IgD-negative memory B cell (primary cell): ENCODE results near the gene PPP6C. TPM values are rescaled to one million over a fixed set of nuclear protein-coding genes. Genes with fewer than 3 reads are reported as not detected.
"Not testable (repeated sequence)": the region's sequence is repeated elsewhere in the genome, so short reads cannot be mapped to it uniquely, and the experiment has no call there.

Experiments
- H3K27ac Mint-ChIP-seq, 3 donors: one replicate each; pipeline ENCODE4 v1.8.0; 2020 to 2022; ENCODE audit warnings: mild to moderate bottlenecking in 3 of 3, mixed read lengths in 3 of 3, moderate library complexity in 1 of 3
- H3K27me3 Mint-ChIP-seq: one replicate; pipeline ENCODE4 v1.8.0; 2021; ENCODE audit warnings: mixed read lengths
- H3K36me3 Mint-ChIP-seq: one replicate; pipeline ENCODE4 v1.8.0; 2020; ENCODE audit warnings: mild to moderate bottlenecking, mixed read lengths
- H3K4me1 Mint-ChIP-seq, 3 donors: one replicate each; pipeline ENCODE4 v1.8.0; 2020 to 2022; ENCODE audit warnings: mixed read lengths in 3 of 3, mild to moderate bottlenecking in 1 of 3
- H3K4me3 Mint-ChIP-seq, 4 donors: one replicate each; pipeline ENCODE4 v1.8.0; 2020 to 2022; ENCODE audit warnings: mild to moderate bottlenecking in 4 of 4, mixed read lengths in 4 of 4, moderate library complexity in 3 of 4
- H3K9me3 Mint-ChIP-seq, 3 donors: one replicate each; pipeline ENCODE4 v1.8.0; 2020 to 2021; ENCODE audit warnings: mixed read lengths in 3 of 3, mild to moderate bottlenecking in 1 of 3
- polyA plus RNA-seq: library from polyadenylated mRNA; unstranded; fragments of 300-500 nt; fragmentation: Illumina TruSeq; gene quantifications from one replicate; pipeline ENCODE4 v1.2.3, GENCODE V29; 2021

Gene PPP6C
- polyA plus RNA-seq, 1 donor from 2014 or later, result 45.6 TPM

DNA sequence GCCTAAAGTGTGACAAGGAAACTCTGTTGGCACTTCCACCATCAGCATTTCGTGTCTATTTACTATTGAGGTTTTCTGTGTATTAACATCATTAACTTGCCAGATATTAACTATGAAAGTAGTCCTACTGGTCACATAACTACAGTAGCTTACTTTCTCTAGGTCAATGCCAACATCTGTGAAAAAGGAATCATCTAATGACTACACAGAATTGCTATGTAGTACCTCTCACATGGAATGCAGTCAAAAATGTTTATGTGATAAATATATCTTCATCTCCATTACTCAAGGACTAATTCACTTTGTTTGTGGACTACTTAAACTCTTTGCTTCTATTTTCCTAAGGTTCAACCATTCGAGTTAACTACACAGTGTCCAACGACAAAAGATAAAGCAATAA is 48.4 kb downstream of the PPP6C start:
- Mint-ChIP-seq H3K4me3 (peak overlapping the region in 1 of 4 donors; percentile 91), H3K4me1 (peaks cover 11 to 22% (median 18%) of the 10 kb centered on the region in 3 donors), H3K27me3 (no peaks in the 10 kb centered on the region), H3K9me3 (no peaks in the 10 kb centered on the region), H3K27ac (no peak overlapping the region), H3K36me3 (no peaks in the 10 kb centered on the region)

DNA sequence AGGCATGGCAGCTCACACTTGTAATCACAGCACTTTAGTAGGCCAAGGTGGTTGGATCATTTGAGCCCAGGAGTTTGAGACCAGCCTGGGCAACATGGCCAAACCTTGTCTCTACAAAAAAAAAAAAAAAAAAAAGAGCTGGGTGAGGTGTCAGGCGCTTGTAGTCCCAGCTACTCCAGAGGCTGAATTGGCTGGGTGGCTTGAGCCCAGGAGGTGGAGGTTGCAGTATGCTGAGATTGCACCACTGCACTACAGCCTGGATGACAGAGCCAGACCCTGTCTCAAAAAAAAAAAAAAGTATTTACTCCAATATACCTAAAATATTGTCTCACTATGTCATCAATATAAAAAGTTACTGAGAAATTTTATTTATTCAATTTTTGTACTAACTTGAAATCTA is 49.0 kb downstream of the PPP6C start:
- H3K4me3 Mint-ChIP-seq, result no peak overlapping the region
- no peak overlapping the region for H3K27ac Mint-ChIP-seq
- H3K9me3 Mint-ChIP-seq, result no peaks in the 10 kb centered on the region
- peaks cover 11 to 18% (median 15%) of the 10 kb centered on the region in 3 donors for H3K4me1 Mint-ChIP-seq
- H3K36me3 Mint-ChIP-seq, result no peaks in the 10 kb centered on the region
- H3K27me3 Mint-ChIP-seq, result no peaks in the 10 kb centered on the region

DNA sequence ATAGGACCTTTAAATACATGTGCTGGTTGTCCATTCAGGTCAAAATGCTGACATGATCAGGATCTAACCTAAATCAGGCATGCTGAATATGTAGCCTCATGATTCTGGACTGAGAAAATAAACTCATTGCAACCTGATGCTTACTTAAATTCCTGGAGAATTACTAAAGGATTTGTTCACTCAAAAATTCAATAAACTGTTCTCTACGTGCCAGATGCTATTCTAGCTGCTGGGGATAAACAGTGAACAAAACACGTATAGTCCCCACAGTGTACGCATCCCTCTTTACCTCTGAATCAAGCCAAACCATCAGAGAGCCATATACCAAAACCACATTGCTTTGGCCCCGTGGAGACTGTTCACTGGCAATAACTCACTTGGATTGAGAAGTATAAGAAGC is 52.4 kb downstream of the PPP6C start:
- peaks cover 2% of the 10 kb centered on the region for H3K36me3 Mint-ChIP-seq
- no peak overlapping the region for H3K27ac Mint-ChIP-seq
- H3K4me1 Mint-ChIP-seq, result peaks cover 6 to 12% (median 7%) of the 10 kb centered on the region in 3 donors
- H3K4me3 Mint-ChIP-seq, result no peak overlapping the region
- H3K27me3 Mint-ChIP-seq, result no peaks in the 10 kb centered on the region
- no peaks in the 10 kb centered on the region for H3K9me3 Mint-ChIP-seq

DNA sequence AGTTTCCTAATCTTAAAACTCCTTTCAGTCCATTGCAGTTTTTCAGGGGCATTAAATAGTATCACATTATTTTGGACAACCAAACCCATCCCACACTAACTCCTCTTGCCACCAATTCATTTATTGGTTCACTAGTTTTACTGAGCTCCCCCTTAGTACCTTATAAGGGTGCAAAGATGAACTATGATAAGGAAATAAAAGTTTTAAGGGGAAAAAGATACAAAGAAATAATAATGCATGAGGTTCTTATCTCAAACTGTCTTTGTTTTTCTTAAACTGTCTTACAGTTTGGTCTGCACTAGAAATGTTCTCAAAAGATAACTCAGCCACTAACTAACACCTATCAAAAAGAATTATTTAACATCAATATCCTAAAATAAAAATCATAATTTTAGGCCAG is 54.6 kb downstream of the PPP6C start:
- H3K27ac Mint-ChIP-seq, result no peak overlapping the region
- no peak overlapping the region for H3K4me3 Mint-ChIP-seq
- no peaks in the 10 kb centered on the region for H3K9me3 Mint-ChIP-seq
- H3K27me3 Mint-ChIP-seq, result no peaks in the 10 kb centered on the region
- peaks cover 6 to 8% (median 7%) of the 10 kb centered on the region in 3 donors for H3K4me1 Mint-ChIP-seq
- peaks cover 2% of the 10 kb centered on the region for H3K36me3 Mint-ChIP-seq

DNA sequence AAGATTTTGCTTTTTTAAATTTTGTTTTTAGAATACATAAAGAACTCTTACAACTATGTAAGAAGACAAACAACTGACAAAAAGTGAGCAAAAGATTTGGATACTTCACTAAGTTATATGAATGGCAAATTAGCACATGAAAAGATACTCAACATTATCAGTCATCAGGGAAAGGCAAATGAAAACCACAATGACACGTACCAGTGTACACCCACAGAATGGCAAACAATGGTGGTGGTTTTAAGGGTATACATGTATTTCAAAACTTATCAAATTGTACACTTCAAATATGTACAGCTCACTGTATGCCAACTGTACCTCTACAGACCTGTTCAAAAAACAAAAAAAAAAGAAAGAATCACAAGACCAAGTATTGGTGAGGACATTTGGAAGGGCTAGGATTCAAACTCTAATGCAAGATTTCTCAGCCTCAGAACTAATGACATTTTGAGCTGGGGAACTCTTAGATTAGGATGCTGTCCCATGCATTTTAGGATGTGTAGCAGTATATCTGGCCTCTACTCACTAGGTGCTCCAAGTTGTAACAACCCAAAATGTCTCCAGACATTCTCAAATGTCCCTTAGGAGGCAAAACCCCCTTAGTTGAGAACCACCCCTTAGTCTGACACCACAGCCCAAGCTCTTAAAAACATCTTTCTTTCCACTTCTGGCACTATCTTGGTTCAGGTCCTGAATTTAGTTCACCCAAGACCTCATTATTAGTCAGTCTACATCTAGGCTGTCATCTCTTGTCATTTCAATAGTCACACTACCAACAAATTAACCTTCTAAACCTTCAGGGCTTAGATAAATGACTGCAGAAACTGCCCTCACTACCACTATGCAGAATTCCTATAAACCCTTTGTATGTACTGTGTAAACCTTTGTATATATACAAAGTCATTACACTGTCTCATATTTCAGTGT is 55.9 kb downstream of the PPP6C start:
- no peaks in the 10 kb centered on the region for H3K9me3 Mint-ChIP-seq
- no peak overlapping the region for H3K4me3 Mint-ChIP-seq
- H3K4me1 Mint-ChIP-seq, result peaks cover 0 to 7% (median 3%) of the 10 kb centered on the region in 3 donors

DNA sequence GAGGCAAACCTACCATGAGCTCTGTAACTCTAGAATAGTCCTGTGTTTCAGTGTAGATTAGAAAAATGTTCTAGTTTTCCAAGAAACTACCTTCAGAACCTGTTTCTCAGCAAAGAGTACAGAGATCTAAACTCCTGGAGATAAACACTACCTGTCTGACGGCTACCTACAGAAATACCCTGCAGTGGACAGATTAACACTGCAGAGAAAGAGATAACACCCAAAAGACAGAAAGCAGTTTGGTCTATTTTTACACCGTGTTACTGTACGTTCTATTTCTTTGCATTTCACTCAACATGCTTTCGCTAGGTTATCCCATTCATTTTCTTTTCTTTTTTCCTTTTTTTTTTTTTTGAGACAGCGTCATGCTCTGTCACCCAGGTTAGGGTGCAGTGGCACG is 57.8 kb downstream of the PPP6C start:
- peaks cover 2 to 10% (median 4%) of the 10 kb centered on the region in 3 donors for H3K4me1 Mint-ChIP-seq
- no peaks in the 10 kb centered on the region for H3K27me3 Mint-ChIP-seq
- no peaks in the 10 kb centered on the region for H3K9me3 Mint-ChIP-seq
- peaks cover 2% of the 10 kb centered on the region for H3K36me3 Mint-ChIP-seq
- no peak overlapping the region for H3K4me3 Mint-ChIP-seq
- H3K27ac Mint-ChIP-seq, result no peak overlapping the region

More for the DNA sequence above, 55.9 kb downstream of the PPP6C start:
- peaks cover 2% of the 10 kb centered on the region for H3K36me3 Mint-ChIP-seq
- no peaks in the 10 kb centered on the region for H3K27me3 Mint-ChIP-seq
- H3K27ac Mint-ChIP-seq, result no peak overlapping the region

DNA sequence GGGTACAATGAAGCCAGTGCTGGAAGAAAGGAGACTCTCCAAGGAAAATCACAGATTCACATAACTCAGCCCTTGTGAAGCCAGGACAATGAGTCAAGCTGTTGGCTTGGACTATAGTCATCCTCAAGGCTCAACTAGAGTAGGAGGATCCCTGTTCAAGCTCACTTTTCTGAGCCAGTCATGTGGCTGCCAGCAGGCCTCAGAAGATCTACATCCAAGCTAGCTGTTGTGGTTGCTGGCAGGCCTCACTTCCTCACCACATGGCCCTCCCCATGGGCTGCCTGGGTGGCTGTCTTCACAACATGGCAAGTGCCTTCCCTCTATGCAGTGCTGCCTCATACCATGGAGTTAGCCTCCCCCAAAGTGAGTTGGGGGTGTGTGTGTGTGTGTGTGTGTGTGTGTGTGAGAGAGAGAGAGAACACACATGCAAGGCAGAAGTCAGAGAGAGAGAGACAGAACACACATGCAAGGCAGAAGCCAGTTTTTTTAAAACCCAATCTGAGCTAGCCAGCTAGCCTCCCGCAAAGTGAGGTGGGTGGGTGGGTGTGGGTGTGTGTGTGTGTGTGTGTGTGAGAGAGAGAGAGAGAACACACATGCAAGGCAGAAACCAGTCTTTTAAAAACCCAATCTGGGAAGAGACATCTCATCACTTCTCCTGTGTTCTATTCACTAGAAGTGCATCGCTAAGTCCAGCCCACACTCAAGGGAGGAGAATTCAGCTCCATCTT is 63.4 kb downstream of the PPP6C start:
- H3K4me3 Mint-ChIP-seq, result peak overlapping the region in 1 of 4 donors; percentile 52
- H3K27ac Mint-ChIP-seq, result peak overlapping the region; percentile 8 to 90 (median 58)
- peaks cover 5% of the 10 kb centered on the region for H3K36me3 Mint-ChIP-seq
- H3K27me3 Mint-ChIP-seq, result no peaks in the 10 kb centered on the region
- H3K9me3 Mint-ChIP-seq, result no peaks in the 10 kb centered on the region
- H3K4me1 Mint-ChIP-seq, result peaks cover 12 to 18% (median 14%) of the 10 kb centered on the region in 3 donors

DNA sequence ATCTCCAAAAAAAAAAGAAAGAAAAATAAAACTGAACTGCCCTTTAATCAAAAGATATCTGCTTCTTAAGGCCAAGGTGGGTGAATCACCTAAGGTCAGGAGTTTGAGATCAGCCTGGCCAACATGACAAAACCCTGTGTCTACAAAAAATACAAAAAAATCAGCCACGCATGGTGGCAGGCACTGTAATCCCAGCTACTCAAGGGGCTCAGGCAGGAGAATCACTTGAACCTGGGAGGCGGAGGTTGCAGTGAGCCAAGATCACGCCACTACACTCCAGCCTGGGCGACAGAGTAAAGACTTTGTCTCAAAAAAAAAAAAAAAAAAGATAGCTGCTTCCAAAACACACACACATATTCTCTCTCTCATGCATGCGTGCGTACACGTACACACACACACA is 64.1 kb downstream of the PPP6C start:
- Mint-ChIP-seq H3K4me1 (peaks cover 15 to 18% (median 16%) of the 10 kb centered on the region in 3 donors), H3K27ac (peak overlapping the region; percentile 8 to 90 (median 58)), H3K9me3 (no peaks in the 10 kb centered on the region), H3K4me3 (no peak overlapping the region), H3K27me3 (no peaks in the 10 kb centered on the region), H3K36me3 (peaks cover 5% of the 10 kb centered on the region)

DNA sequence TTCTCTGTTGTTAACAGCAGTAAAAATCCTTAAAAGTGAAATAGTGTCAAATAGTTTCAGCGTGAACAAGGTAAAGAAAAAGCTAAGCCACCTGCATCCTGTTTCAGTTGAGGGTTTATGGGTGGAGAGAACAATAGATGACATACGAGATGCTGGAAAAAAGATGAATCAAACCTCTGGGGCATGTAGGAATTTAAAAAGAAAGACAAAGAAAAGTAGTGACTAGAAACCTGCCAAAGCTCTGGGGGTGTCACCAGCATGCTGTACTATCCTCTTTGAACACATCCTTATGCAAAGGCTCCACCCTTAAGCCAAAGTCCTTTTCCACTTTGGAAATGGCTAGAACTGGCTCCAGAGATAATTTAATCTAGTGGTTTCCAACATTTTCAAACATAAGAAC is 68.5 kb downstream of the PPP6C start:
- Mint-ChIP-seq H3K27ac (no peak overlapping the region), H3K9me3 (no peaks in the 10 kb centered on the region), H3K4me1 (peaks cover 10 to 12% (median 11%) of the 10 kb centered on the region in 3 donors), H3K36me3 (peaks cover 11% of the 10 kb centered on the region), H3K27me3 (no peaks in the 10 kb centered on the region), H3K4me3 (peak overlapping the region in 1 of 4 donors; percentile 9)

DNA sequence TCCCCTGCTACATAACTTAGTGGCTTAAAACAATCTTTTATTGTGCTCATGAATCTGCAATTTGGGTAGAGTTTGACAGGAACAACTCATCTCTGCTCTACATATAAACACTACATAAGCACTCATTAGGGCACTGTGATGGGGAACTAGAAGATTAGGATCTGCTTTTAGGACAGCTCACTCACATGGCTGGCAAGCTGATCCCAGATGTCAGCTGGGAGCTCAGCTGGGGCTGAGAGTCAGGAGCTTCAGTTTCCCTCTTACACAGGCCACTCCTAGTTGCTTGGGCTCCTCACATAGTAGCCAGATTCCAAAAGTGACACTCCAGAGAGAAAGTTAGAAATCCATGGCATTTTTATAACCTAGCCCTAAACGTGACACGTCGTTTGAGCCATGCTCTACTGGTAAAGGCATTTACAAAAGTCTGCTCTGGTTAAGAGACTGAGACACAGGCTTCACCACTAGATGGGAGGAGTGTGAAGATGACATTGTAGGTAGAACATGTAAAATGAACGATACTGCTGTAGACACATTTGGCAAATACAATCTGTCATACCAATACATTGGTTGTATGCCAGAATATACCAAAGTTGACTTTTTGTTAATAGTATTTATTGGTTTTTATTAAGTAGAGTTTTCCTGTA is 69.8 kb downstream of the PPP6C start:
- peaks cover 4 to 7% (median 7%) of the 10 kb centered on the region in 3 donors for H3K4me1 Mint-ChIP-seq
- no peaks in the 10 kb centered on the region for H3K9me3 Mint-ChIP-seq
- peaks cover 7% of the 10 kb centered on the region for H3K36me3 Mint-ChIP-seq
- H3K27ac Mint-ChIP-seq, result no peak overlapping the region
- no peak overlapping the region for H3K4me3 Mint-ChIP-seq
- H3K27me3 Mint-ChIP-seq, result no peaks in the 10 kb centered on the region

DNA sequence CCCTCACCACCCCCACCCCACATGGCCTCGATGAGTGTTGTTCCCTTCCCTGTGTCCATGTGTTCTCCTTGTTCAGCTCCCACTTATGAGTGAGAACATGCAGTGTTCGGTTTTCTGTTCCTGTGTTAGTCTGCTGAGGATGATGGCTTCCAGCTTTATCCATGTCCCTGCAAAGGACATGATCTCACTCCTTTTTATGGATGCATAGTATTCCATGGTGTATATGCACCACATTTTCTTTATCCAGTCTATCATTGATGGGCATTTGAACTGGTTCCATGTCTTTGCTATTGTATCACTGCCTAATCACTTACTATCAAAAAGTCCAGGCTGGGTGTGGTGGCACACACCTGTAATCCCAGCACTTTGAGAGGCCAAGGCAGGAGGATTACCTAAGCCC is 70.9 kb downstream of the PPP6C start:
- H3K27ac Mint-ChIP-seq, H3K9me3 Mint-ChIP-seq, H3K4me1 Mint-ChIP-seq, H3K36me3 Mint-ChIP-seq, H3K4me3 Mint-ChIP-seq, H3K27me3 Mint-ChIP-seq: not testable (repeated sequence)

DNA sequence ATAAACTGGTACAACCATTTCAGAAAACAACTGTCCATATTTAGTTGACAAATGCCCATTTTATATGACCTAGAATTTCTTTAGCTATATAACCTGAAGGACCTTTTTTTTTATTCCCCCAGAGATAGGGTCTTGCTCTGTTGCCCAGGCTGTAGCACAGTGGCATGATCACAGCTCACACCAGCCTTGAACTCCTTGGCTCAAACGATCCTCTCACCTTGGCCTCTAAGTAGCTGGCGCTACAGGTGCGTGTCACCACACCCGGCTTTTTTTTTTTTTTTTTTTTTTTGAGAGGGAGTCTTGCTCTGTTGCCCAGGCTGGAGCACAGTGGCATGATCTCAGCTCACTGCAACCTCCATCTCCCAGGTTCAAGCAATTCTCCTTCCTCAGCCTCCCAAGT is 75.1 kb downstream of the PPP6C start:
- not testable (repeated sequence) for H3K9me3 Mint-ChIP-seq, H3K27me3 Mint-ChIP-seq, H3K4me1 Mint-ChIP-seq, H3K4me3 Mint-ChIP-seq, H3K27ac Mint-ChIP-seq
- H3K36me3 Mint-ChIP-seq, result peaks cover 15% of the 10 kb centered on the region

DNA sequence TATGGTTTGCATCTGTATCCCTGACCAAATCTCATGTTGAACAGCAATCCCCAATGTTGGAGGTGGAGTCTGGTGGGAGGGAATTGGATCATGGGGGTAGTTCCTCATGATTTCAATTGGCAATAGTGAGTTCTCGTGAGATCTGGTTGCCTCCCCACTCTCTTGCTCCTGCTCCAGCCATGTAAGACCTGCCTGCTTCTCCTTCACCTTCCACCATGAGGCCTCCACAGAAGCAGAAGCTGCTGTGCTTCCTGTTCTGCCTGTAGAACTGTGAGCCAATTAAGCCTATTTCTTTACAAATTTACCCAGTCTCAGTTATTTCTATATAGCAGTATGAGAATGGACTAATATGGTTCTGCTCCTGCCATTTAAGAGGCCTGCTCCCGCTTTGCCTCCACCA is 79.1 kb downstream of the PPP6C start:
- H3K4me1 Mint-ChIP-seq, result peaks cover 0 to 4% (median under 1%) of the 10 kb centered on the region in 3 donors
- no peak overlapping the region for H3K27ac Mint-ChIP-seq
- no peaks in the 10 kb centered on the region for H3K27me3 Mint-ChIP-seq
- H3K36me3 Mint-ChIP-seq, result peaks cover 12% of the 10 kb centered on the region
- H3K9me3 Mint-ChIP-seq, result peaks cover 0 to 9% (median 0%) of the 10 kb centered on the region in 3 donors
- H3K4me3 Mint-ChIP-seq, result no peak overlapping the region

DNA sequence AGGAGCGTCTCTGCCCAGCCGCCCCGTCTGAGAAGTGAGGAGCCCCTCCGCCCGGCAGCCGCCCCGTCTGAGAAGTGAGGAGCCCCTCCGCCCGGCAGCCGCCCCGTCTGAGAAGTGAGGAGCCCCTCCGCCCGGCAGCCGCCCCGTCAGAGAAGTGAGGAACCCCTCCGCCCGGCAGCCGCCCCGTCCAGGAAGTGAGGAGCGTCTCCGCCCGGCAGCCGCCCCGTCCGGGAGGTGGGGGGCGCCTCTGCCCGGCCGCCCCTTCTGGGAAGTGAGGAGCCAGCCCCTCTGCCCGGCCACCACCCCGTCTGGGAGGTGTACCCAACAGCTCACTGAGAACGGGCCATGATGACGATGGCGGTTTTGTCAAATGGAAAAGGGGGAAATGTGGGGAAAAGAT is 81.1 kb downstream of the PPP6C start:
- H3K4me3 Mint-ChIP-seq, H3K9me3 Mint-ChIP-seq, H3K4me1 Mint-ChIP-seq, H3K27me3 Mint-ChIP-seq, H3K27ac Mint-ChIP-seq: not testable (repeated sequence)
- peaks cover 10% of the 10 kb centered on the region for H3K36me3 Mint-ChIP-seq

DNA sequence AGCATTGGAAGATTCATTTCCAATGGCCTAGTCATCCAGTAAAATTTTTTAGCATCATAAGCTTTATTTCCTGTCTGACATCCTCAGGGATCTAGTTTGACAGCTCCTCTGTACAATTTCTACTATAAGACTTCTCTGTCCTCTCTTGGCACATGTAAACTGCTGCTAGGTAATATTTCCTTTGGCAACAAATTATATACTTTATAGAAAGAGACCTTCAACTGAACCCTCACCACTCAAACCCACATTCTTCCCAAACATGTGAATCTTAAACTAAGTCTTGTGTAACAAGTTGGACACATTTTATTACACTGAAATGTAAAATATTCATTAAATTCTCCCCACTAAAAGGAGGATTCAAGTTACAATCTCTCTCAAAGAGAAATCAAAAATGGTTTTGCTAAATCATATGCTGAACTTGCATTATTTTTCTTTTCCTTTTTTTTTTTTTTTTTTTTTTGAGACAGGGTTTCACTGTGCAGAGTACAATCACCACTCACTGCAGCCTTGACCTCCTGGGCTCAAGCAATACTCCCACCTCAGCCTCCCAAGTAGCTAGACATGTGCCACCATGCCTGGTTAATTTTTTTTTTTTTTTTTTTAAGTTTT is 83.2 kb downstream of the PPP6C start:
- H3K9me3 Mint-ChIP-seq, result no peaks in the 10 kb centered on the region
- peaks cover 4% of the 10 kb centered on the region for H3K36me3 Mint-ChIP-seq
- H3K27me3 Mint-ChIP-seq, result no peaks in the 10 kb centered on the region
- H3K4me1 Mint-ChIP-seq, result peaks cover 2 to 4% (median 4%) of the 10 kb centered on the region in 3 donors
- H3K27ac Mint-ChIP-seq, result peak overlapping the region in 1 of 3 donors; percentile 54
- no peak overlapping the region for H3K4me3 Mint-ChIP-seq
